Panc1 (cell line): ENCODE results near the gene WNT3A. TPM values are rescaled to one million over a fixed set of nuclear protein-coding genes. Genes with fewer than 3 reads are reported as not detected.

Source experiments
- ATAC-seq: fragments of 200-7000 bp; cut with Tn5 transposase; 2 replicates; pipeline ENCODE4 v1.9.1; 2020; ENCODE audit warnings: mild to moderate bottlenecking, moderate library complexity
- BruUV-seq: library from RNA; stranded (reverse); fragments of 400-500 nt; replicated peaks from 2 replicates; lab custom pipeline; 2021; lab: Mats Ljungman, UMichigan
- CTCF ChIA-PET: fragments of 300-600 bp; sonication (Branson Sonifier 250); formaldehyde crosslinking; loops from one replicate; lab custom pipeline; 2022; ENCODE audit warnings: antibody characterized with exemption; lab: Charles Lee
- POLR2A ChIA-PET: fragments of 300-600 bp; sonication (Branson Sonifier 250); formaldehyde crosslinking; loops from one replicate; lab custom pipeline; 2022; ENCODE audit warnings: antibody characterized with exemption; lab: Charles Lee
- DNase-seq: peaks from one replicate; pipeline ENCODE4 v3.0.0-alpha.2; 2010; ENCODE audit warnings: low read depth, low spot score
- H3K27ac ChIP-seq: 2 replicates; pipeline ENCODE4 v1.5.1; 2011; ENCODE audit warnings: mild to moderate bottlenecking, low read length, inconsistent platforms
- H3K27me3 ChIP-seq: fragments of 200-500 bp; sonication (Bioruptor generic); 2 replicates; pipeline ENCODE4 v1.6.0; 2014; ENCODE audit warnings: low read length, inconsistent platforms; ENCODE audit not compliant: control insufficient read depth, insufficient read depth
- H3K36me3 ChIP-seq: fragments of 200-500 bp; sonication (Bioruptor generic); 2 replicates; pipeline ENCODE4 v1.5.1; 2014; ENCODE audit warnings: inconsistent platforms, mild to moderate bottlenecking, low read length, moderate library complexity; ENCODE audit not compliant: control insufficient read depth, insufficient read depth
- H3K4me1 ChIP-seq: 2 replicates; pipeline ENCODE4 v1.5.1; 2011; ENCODE audit warnings: inconsistent platforms, mild to moderate bottlenecking, low read length, moderate library complexity; ENCODE audit not compliant: control insufficient read depth, insufficient read depth
- H3K4me3 ChIP-seq, 2 experiments: 2 replicates each; pipeline ENCODE4 v1.5.1; 2011 to 2012; ENCODE audit warnings: low read depth in 2 of 2, low read length in 2 of 2, mild to moderate bottlenecking in 2 of 2, inconsistent platforms in 1 of 2, moderate library complexity in 1 of 2
- H3K9me3 ChIP-seq: fragments of 200-500 bp; sonication (Bioruptor generic); 2 replicates; pipeline ENCODE4 v1.5.1; 2014; ENCODE audit warnings: low read depth, mild to moderate bottlenecking, inconsistent platforms, low read length, moderate library complexity; ENCODE audit not compliant: control insufficient read depth, insufficient read depth
- POLR2AphosphoS5 ChIP-seq: IDR thresholded peaks from 2 replicates; pipeline ENCODE4 v1.6.1; 2012; ENCODE audit warnings: mild to moderate bottlenecking, low read depth, low read length, moderate library complexity
- SIN3A ChIP-seq: IDR thresholded peaks from 2 replicates; pipeline ENCODE4 v1.6.1; 2012; ENCODE audit warnings: low read depth, mild to moderate bottlenecking, low read length, moderate library complexity, borderline replicate concordance; ENCODE audit not compliant: insufficient read depth
- TCF7L2 ChIP-seq: IDR thresholded peaks from 2 replicates; pipeline ENCODE4 v1.6.1; 2011; ENCODE audit warnings: mild to moderate bottlenecking, low read depth, low read length, inconsistent platforms
- in situ Hi-C: cut with HindIII; loops from 2 replicates; pipeline ENCODE4 v1.10.0; 2016; ENCODE audit warnings: low sequenced_read_pairs, low pct_unique_long_range_greater_than_20kb
- intact Hi-C: fragments of 100-400 bp; cut with micrococcal nuclease; formaldehyde crosslinking; loops from one replicate; pipeline ENCODE4 v1.10.0; 2022; ENCODE audit not compliant: unreplicated experiment
- total RNA-seq: library from RNA; stranded (reverse); gene quantifications from one replicate; pipeline ENCODE4 v1.2.1, GENCODE V29; 2021; ENCODE audit not compliant: unreplicated experiment
- TF ChIP-seq, protein P1 (sequence below), 2 experiments: IDR thresholded peaks; 2 replicates each; pipeline ENCODE4 v1.6.1; 2011 to 2012; ENCODE audit warnings: low read depth in 2 of 2, control low read depth in 1 of 2, low read length in 1 of 2, mild to moderate bottlenecking in 1 of 2, moderate library complexity in 1 of 2; ENCODE audit not compliant: insufficient read depth in 1 of 2
- TF ChIP-seq, protein P2 (sequence below): fragments of 450-650 bp; IDR thresholded peaks from 2 replicates; pipeline ENCODE4 v1.5.1; 2017; ENCODE audit warnings: mild to moderate bottlenecking

Gene WNT3A
- total RNA-seq, 1 experiment from 2014 or later, result not detected

DNA sequence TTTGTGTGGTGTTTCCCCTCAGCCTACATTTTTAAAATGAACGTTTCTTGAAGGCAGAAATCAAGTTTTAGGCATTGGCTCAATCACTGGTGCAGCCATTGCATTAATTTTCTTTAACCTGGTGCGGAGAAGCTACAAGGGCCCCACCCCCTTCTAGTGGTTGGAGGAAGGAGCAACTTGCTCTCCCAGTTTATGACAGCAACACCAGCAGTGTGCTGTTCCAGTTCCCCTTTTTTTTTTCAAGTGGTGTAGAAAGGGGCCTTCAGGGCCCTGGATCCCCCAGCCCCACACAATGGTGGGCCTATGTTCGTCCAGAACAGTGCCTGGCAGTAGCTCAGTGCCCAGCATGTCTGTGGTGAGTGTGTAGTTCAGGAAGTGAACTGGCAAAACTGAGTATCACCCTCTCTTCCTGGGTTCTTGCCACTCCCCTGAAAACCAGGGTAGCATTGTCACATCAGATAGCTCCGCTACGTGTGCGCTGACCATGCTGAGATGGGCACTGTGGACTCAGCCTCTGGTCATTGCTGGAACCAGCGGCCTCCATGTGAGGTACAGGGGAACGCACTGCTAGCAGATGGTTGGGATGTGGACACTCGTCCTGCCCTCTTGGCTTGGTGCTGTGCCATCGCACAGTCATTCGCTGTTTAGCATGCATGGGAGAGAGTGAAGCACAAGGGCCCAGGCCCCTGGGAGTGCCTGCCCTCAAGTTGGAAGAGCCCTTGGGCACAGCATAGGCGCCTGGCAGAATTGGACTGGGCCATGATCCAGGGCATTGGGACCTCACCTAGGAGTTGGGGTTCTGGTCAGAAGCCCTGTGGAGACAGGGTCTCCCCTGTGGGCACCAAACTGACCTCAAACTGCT, 83.0 kb downstream of the WNT3A start:
- Histone ChIP-seq H3K36me3 (no peaks in the 10 kb centered on the region), H3K27me3 (no peaks in the 10 kb centered on the region), H3K4me3 (no peak overlapping the region), H3K4me1 (peaks cover 60% of the 10 kb centered on the region), H3K27ac (no peak overlapping the region), H3K9me3 (peaks cover 3% of the 10 kb centered on the region; the same call in 1 of the 2 replicates)
- BruUV-seq, result no TSS peak
- POLR2A ChIA-PET, result no interaction called here
- in situ Hi-C loops, result no loop called here
- ATAC-seq (no peak), DNase-seq (no peak)
- CTCF ChIA-PET, result interaction anchor here (0.6 kb wide), 1 partner anchor 812 kb away, joined by 3 read pairs; no protein-coding TSS in a partner anchor
- intact Hi-C loops, result no loop called here
- TF ChIP-seq, protein P1, sequence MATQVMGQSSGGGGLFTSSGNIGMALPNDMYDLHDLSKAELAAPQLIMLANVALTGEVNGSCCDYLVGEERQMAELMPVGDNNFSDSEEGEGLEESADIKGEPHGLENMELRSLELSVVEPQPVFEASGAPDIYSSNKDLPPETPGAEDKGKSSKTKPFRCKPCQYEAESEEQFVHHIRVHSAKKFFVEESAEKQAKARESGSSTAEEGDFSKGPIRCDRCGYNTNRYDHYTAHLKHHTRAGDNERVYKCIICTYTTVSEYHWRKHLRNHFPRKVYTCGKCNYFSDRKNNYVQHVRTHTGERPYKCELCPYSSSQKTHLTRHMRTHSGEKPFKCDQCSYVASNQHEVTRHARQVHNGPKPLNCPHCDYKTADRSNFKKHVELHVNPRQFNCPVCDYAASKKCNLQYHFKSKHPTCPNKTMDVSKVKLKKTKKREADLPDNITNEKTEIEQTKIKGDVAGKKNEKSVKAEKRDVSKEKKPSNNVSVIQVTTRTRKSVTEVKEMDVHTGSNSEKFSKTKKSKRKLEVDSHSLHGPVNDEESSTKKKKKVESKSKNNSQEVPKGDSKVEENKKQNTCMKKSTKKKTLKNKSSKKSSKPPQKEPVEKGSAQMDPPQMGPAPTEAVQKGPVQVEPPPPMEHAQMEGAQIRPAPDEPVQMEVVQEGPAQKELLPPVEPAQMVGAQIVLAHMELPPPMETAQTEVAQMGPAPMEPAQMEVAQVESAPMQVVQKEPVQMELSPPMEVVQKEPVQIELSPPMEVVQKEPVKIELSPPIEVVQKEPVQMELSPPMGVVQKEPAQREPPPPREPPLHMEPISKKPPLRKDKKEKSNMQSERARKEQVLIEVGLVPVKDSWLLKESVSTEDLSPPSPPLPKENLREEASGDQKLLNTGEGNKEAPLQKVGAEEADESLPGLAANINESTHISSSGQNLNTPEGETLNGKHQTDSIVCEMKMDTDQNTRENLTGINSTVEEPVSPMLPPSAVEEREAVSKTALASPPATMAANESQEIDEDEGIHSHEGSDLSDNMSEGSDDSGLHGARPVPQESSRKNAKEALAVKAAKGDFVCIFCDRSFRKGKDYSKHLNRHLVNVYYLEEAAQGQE (IDR thresholded peaks at IDR 0.05; ENCODE audit: insufficient read depth in 1 of 2, low read depth in 2 of 2, low read length in 1 of 2), result no peak
- TF ChIP-seq SIN3A, result no peak
- TF ChIP-seq, protein P2, sequence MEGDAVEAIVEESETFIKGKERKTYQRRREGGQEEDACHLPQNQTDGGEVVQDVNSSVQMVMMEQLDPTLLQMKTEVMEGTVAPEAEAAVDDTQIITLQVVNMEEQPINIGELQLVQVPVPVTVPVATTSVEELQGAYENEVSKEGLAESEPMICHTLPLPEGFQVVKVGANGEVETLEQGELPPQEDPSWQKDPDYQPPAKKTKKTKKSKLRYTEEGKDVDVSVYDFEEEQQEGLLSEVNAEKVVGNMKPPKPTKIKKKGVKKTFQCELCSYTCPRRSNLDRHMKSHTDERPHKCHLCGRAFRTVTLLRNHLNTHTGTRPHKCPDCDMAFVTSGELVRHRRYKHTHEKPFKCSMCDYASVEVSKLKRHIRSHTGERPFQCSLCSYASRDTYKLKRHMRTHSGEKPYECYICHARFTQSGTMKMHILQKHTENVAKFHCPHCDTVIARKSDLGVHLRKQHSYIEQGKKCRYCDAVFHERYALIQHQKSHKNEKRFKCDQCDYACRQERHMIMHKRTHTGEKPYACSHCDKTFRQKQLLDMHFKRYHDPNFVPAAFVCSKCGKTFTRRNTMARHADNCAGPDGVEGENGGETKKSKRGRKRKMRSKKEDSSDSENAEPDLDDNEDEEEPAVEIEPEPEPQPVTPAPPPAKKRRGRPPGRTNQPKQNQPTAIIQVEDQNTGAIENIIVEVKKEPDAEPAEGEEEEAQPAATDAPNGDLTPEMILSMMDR, result no peak
- no peak for TF ChIP-seq POLR2AphosphoS5
- TF ChIP-seq TCF7L2, result no peak

DNA sequence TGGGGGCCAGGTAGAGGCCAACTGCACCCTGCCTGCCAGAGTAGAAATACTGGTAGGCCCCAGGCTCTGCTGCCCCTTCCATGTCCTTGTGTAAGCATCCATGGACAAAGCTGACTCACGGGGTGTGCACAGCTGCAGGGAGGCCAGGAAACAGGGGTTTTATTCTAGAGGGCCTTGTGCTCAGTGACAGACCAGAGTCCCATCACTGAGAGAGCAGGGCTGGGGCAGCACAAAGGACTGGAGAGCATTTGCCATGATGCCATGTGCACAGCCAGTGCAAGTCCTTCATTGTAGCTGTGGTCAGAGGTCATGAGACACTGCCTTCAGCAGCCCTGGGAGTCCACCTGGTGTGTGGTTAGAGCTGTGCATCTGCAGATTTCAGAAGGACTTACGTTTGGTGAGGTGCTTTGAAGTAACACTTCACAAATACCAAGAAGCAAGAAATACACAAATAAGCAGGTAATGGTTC, 83.8 kb downstream of the WNT3A start:
- H3K36me3 ChIP-seq, result no peaks in the 10 kb centered on the region
- in situ Hi-C loops, result no loop called here
- ChIA-PET POLR2A (interaction anchor here (0.6 kb wide), 1 partner anchor 1867 kb away, joined by 3 read pairs; no protein-coding TSS in a partner anchor), CTCF (interaction anchor here (0.6 kb wide), 2 partner anchors 12 to 811 kb away, joined by 3 read pairs; no protein-coding TSS in a partner anchor)
- H3K9me3 ChIP-seq, result peaks cover 3% of the 10 kb centered on the region; the same call in 1 of the 2 replicates
- no peak overlapping the region; the same call in 1 of the 2 replicates for H3K27ac ChIP-seq
- H3K4me1 ChIP-seq, result peaks cover 51% of the 10 kb centered on the region
- no peaks in the 10 kb centered on the region for H3K27me3 ChIP-seq
- intact Hi-C loops, result no loop called here
- BruUV-seq, result no TSS peak
- 0 out of 2 replicates have a peak, but pooled peaks have one; percentile 17 for ATAC-seq
- DNase-seq, result no peak
- TF ChIP-seq TCF7L2 (no peak), POLR2AphosphoS5 (no peak), SIN3A (no peak)
- TF ChIP-seq, protein P2, result no peak
- TF ChIP-seq, protein P1 (IDR thresholded peaks at IDR 0.05; ENCODE audit: insufficient read depth in 1 of 2, low read depth in 2 of 2, low read length in 1 of 2), result no peak
- H3K4me3 ChIP-seq, result no peak overlapping the region
